OCI-LY7 (cell line): ENCODE results near the gene F2RL3.

Source experiments
- CTCF ChIP-seq: fragments of 200-600 bp; sonication (generic); conservative IDR thresholded peaks from 2 replicates; pipeline ENCODE4 v1.5.1; 2014; ENCODE audit warnings: mild to moderate bottlenecking, antibody characterized with exemption, low read length, moderate library complexity, mixed read lengths
- EZH2phosphoT487 ChIP-seq: fragments of 200-600 bp; sonication (generic); IDR thresholded peaks from 2 replicates; pipeline ENCODE4 v1.6.1; 2018; ENCODE audit warnings: low read depth, borderline replicate concordance, mild to moderate bottlenecking, mixed run types, antibody characterized with exemption, low read length, moderate library complexity, mixed read lengths

DNA sequence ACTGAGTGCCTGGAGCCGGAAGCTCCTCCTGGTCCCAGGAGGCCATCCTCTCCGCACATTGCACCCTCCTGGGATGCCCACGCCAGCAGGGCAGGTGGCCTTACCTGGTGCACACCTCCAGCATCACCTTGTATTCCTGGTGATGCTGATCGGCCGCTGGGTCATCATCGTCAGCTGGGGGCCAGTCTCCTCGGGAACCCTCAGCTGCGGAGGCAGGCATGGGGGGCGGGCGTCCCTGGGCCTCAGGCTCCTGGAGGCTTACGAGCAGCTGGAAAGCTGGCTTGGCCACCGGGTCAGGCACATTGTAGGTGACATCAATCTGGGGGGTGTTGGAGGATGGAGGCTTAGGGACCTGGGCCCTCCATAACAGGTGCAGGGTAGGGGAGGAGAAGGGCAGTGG is 13.7 kb downstream of the F2RL3 start:
- TF ChIP-seq CTCF (no peak), EZH2phosphoT487 (no peak)
